K562 (cell line): ENCODE results near the gene ECSIT. TPM values are rescaled to one million over a fixed set of nuclear protein-coding genes. Genes with fewer than 3 reads are reported as not detected.
A peak's percentile ranks its signal among the peaks of the same experiment; 100 is the strongest.

Experiments used
- ATF4 ChIP-seq: fragments of 450-650 bp; formaldehyde crosslinking; IDR thresholded peaks from 2 replicates; pipeline ENCODE4 v1.4.0; 2022; ENCODE audit warnings: mild to moderate bottlenecking, moderate library complexity
- BCL6 ChIP-seq: fragments of 250-450 bp; sonication (Bioruptor Pico); IDR thresholded peaks from 2 replicates; pipeline ENCODE4 v1.4.0; 2020
- BRD9 ChIP-seq: fragments of 450-650 bp; IDR thresholded peaks from 2 replicates; pipeline ENCODE4 v1.6.1; 2018; ENCODE audit warnings: low read depth; ENCODE audit not compliant: partially characterized antibody
- CXXC5 ChIP-seq: fragments of 250-450 bp; sonication (Bioruptor Pico); IDR thresholded peaks from 2 replicates; pipeline ENCODE4 v1.8.0; 2022; ENCODE audit warnings: inconsistent platforms, mild to moderate bottlenecking, moderate library complexity
- DIDO1 ChIP-seq: fragments of 450-650 bp; IDR thresholded peaks from 2 replicates; pipeline ENCODE4 v1.6.1; 2016; ENCODE audit warnings: low read depth, missing biosample characterization, missing genetic modification characterization
- EGR1 ChIP-seq: fragments of 450-650 bp; conservative IDR thresholded peaks from 2 replicates; pipeline ENCODE4 v1.6.1; 2017; ENCODE audit warnings: mild to moderate bottlenecking
- EHMT2 ChIP-seq: fragments of 450-650 bp; IDR thresholded peaks from 2 replicates; pipeline ENCODE4 v1.6.1; 2018; ENCODE audit warnings: antibody characterized with exemption
- EWSR1 ChIP-seq: fragments of 450-650 bp; IDR thresholded peaks from 2 replicates; pipeline ENCODE4 v1.6.1; 2018; ENCODE audit warnings: borderline replicate concordance, mild to moderate bottlenecking, low read depth, moderate library complexity; ENCODE audit not compliant: partially characterized antibody
- FOXP1 ChIP-seq: sonication (generic); formaldehyde crosslinking; IDR thresholded peaks from 2 replicates; pipeline ENCODE4 v1.8.0; 2022; ENCODE audit warnings: mild to moderate bottlenecking, missing genetic modification reagents
- HOXB6 ChIP-seq: fragments of 250-450 bp; sonication (Bioruptor Pico); IDR thresholded peaks from 2 replicates; pipeline ENCODE4 v1.5.1; 2022; ENCODE audit warnings: mild to moderate bottlenecking, borderline replicate concordance
- JUN ChIP-seq, 2 experiments: sonication (generic) in 1 of 2; formaldehyde crosslinking in 1 of 2; IDR thresholded peaks; 2 replicates each; pipeline versions ENCODE4 v1.6.1 to v1.8.0; 2012 to 2022; ENCODE audit warnings: borderline replicate concordance in 2 of 2, mild to moderate bottlenecking in 2 of 2, improper control_type of control experiment in 1 of 2, low read depth in 1 of 2, low read length in 1 of 2, missing genetic modification reagents in 1 of 2
- MAFK ChIP-seq: IDR thresholded peaks from 2 replicates; pipeline ENCODE4 v1.6.1; 2011; ENCODE audit warnings: low read length, improper control_type of control experiment
- MYC ChIP-seq, 2 experiments: fragments of 250-450 bp in 1 of 2; sonication (Bioruptor Pico) in 1 of 2; IDR thresholded peaks; 2 replicates each; pipeline versions ENCODE4 v1.5.1 to v1.6.1; 2012 to 2021; ENCODE audit warnings: low read depth in 2 of 2, borderline replicate concordance in 1 of 2, improper control_type of control experiment in 1 of 2, low read length in 1 of 2, mild to moderate bottlenecking in 1 of 2, moderate library complexity in 1 of 2
- NFYB ChIP-seq: IDR thresholded peaks from 2 replicates; pipeline ENCODE4 v1.6.1; 2011; ENCODE audit warnings: mild to moderate bottlenecking, moderate library complexity; ENCODE audit not compliant: insufficient read length; ENCODE audit errors: extremely low read depth
- TSC22D4 ChIP-seq: fragments of 450-650 bp; IDR thresholded peaks from 2 replicates; pipeline ENCODE4 v1.6.1; 2016; ENCODE audit warnings: missing genetic modification characterization, missing biosample characterization, control low read depth
- WHSC1 ChIP-seq: IDR thresholded peaks from one replicate; pipeline ENCODE4 v1.6.1; 2012; ENCODE audit warnings: low read length, control low read depth, inconsistent platforms
- ZFP1 ChIP-seq: fragments of 450-650 bp; formaldehyde crosslinking; IDR thresholded peaks from 2 replicates; pipeline ENCODE4 v1.4.0; 2020; ENCODE audit warnings: mild to moderate bottlenecking, mixed read lengths
- ZHX1 ChIP-seq: fragments of 150-350 bp; conservative IDR thresholded peaks from 2 replicates; pipeline ENCODE4 v1.6.1; 2014; ENCODE audit warnings: low read length
- ZNF282 ChIP-seq: sonication (generic); formaldehyde crosslinking; IDR thresholded peaks from 2 replicates; pipeline ENCODE4 v1.8.1; 2023; ENCODE audit warnings: missing genetic modification reagents
- polyA plus RNA-seq, 8 experiments: library from polyadenylated mRNA; depleted of rRNA in 4 of 8; stranded (reverse) in 5 of 8; unstranded in 3 of 8; fragments of >200 nt; fragmentation: Nextera tagmentation in 2 of 8; fragmentation: Illumina TruSeq in 1 of 8; extraction: Ambion mirVana in 2 of 8; extraction: Trizol in 1 of 8; gene quantifications; 2 replicates each; pipeline versions ENCODE4 v1.2.1 to v1.2.3, GENCODE V29; 2011 to 2014; ENCODE audit warnings: inconsistent platforms in 1 of 8, missing spikeins in 1 of 8
- total RNA-seq, 7 experiments: library from RNA; depleted of rRNA in 6 of 7; stranded (reverse); fragments of >200 nt in 6 of 7; fragmentation: Illumina TruSeq in 2 of 7; extraction: Trizol in 2 of 7; gene quantifications; 2 replicates each; pipeline versions ENCODE4 v1.2.1 to v1.2.3, GENCODE V29; 2011 to 2021; ENCODE audit warnings: low replicate concordance in 1 of 7
- TF ChIP-seq, protein P1 (sequence below): fragments of 450-650 bp; IDR thresholded peaks from 2 replicates; pipeline ENCODE4 v1.6.1; 2016; ENCODE audit warnings: mild to moderate bottlenecking

Gene ECSIT
- total and polyA plus RNA-seq, 9 of the 15 experiments (the other 6 are each of a cell fraction or from before 2014, with no cell fraction given), result 1.1 to 82.5 (median 43.9) TPM

GRCh38 chr19:11479898-11480714, 48.8 kb downstream of the ECSIT start (continued):
- TF ChIP-seq JUN (IDR thresholded peaks at IDR 0.05; ENCODE audit: borderline replicate concordance, low read depth, low read length) (no peak), JUN (CRISPR knock-in tag; IDR thresholded peaks at IDR 0.05; ENCODE audit: borderline replicate concordance) (no peak), CXXC5 (CRISPR knock-in tag) (no peak), TSC22D4 (tag) (no peak), NFYB (no peak), ZHX1 (no peak), DIDO1 (no peak), WHSC1 (no peak), HOXB6 (CRISPR knock-in tag) (no peak), FOXP1 (CRISPR knock-in tag) (0 out of 2 replicates have a peak, but pooled peaks have one; percentile 10), MYC (IDR thresholded peaks at IDR 0.05; ENCODE audit: low read depth, low read length) (no peak), MYC (CRISPR knock-in tag; IDR thresholded peaks at IDR 0.05; ENCODE audit: borderline replicate concordance, low read depth) (no peak), EHMT2 (no peak), EGR1 (no peak), BRD9 (no peak), ZFP1 (CRISPR knock-in tag) (no peak), ATF4 (no peak), MAFK (no peak), ZNF282 (CRISPR knock-in tag) (no peak), EWSR1 (no peak), BCL6 (no peak)
- TF ChIP-seq, protein P1, sequence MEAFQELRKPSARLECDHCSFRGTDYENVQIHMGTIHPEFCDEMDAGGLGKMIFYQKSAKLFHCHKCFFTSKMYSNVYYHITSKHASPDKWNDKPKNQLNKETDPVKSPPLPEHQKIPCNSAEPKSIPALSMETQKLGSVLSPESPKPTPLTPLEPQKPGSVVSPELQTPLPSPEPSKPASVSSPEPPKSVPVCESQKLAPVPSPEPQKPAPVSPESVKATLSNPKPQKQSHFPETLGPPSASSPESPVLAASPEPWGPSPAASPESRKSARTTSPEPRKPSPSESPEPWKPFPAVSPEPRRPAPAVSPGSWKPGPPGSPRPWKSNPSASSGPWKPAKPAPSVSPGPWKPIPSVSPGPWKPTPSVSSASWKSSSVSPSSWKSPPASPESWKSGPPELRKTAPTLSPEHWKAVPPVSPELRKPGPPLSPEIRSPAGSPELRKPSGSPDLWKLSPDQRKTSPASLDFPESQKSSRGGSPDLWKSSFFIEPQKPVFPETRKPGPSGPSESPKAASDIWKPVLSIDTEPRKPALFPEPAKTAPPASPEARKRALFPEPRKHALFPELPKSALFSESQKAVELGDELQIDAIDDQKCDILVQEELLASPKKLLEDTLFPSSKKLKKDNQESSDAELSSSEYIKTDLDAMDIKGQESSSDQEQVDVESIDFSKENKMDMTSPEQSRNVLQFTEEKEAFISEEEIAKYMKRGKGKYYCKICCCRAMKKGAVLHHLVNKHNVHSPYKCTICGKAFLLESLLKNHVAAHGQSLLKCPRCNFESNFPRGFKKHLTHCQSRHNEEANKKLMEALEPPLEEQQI, result no peak
